22Rv1 (cell line): ENCODE data around the gene ADTRP.

Source experiments
- ZFX ChIP-seq: fragments of 450-650 bp; IDR thresholded peaks from 2 replicates; pipeline ENCODE4 v1.6.1; 2017; ENCODE audit warnings: antibody characterized with exemption, borderline replicate concordance
- TF ChIP-seq, protein P1 (sequence below): fragments of 450-650 bp; IDR thresholded peaks from 2 replicates; pipeline ENCODE4 v1.5.1; 2017; ENCODE audit warnings: mild to moderate bottlenecking

DNA sequence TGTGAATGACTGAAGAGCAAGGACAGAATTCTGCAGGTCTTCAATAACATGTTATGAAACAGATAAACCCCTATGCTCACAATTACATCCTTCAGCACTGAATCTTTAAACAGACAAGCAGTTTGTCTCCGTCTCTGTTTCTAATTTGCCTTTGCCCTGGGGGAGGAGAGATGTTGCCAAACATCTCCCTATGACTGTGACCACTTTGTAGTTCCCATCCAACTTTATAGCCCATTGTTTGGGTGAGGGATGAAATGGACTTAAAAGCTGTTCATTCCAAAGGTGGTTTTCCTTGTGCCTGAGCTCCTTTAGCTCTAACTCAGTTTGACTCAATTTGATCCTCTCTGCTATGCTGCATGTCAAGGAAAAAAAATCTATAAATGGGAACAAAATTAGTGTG, 19.5 kb upstream of the ADTRP start:
- TF ChIP-seq, protein P1, sequence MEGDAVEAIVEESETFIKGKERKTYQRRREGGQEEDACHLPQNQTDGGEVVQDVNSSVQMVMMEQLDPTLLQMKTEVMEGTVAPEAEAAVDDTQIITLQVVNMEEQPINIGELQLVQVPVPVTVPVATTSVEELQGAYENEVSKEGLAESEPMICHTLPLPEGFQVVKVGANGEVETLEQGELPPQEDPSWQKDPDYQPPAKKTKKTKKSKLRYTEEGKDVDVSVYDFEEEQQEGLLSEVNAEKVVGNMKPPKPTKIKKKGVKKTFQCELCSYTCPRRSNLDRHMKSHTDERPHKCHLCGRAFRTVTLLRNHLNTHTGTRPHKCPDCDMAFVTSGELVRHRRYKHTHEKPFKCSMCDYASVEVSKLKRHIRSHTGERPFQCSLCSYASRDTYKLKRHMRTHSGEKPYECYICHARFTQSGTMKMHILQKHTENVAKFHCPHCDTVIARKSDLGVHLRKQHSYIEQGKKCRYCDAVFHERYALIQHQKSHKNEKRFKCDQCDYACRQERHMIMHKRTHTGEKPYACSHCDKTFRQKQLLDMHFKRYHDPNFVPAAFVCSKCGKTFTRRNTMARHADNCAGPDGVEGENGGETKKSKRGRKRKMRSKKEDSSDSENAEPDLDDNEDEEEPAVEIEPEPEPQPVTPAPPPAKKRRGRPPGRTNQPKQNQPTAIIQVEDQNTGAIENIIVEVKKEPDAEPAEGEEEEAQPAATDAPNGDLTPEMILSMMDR: no peak
- no peak for TF ChIP-seq ZFX
